AG09319 (cell line): ENCODE data around the gene FRRS1L.

Experiments
- DNase-seq: peaks from one replicate; pipeline ENCODE4 v3.0.0-alpha.2; 2010; ENCODE audit warnings: low read depth; ENCODE audit errors: extremely low read depth
- TF ChIP-seq, protein P1 (sequence below): IDR thresholded peaks from 2 replicates; pipeline ENCODE4 v1.5.1; 2011; ENCODE audit warnings: low read depth, mild to moderate bottlenecking, inconsistent platforms, low read length, moderate library complexity

Gene FRRS1L

DNA sequence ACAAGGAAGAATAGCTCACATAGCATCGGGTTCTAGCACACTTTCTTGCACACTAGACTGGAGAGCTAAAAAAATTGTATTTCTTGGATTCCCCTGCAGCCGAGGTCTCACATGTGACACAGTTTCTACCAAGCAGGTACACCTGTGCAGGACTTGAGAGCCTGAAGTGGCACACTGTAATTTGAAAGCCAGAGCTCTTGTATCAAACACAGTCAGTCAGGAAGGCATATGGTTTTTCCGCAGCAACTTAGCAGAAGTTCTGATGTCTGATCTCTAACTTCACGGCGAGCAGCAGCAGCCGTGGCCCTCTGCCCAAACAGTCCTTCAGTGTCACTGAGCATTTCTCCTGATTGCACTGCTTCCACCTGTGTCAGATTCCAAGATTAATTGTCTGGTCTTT lies 72.8 kb downstream of the FRRS1L start:
- TF ChIP-seq, protein P1, sequence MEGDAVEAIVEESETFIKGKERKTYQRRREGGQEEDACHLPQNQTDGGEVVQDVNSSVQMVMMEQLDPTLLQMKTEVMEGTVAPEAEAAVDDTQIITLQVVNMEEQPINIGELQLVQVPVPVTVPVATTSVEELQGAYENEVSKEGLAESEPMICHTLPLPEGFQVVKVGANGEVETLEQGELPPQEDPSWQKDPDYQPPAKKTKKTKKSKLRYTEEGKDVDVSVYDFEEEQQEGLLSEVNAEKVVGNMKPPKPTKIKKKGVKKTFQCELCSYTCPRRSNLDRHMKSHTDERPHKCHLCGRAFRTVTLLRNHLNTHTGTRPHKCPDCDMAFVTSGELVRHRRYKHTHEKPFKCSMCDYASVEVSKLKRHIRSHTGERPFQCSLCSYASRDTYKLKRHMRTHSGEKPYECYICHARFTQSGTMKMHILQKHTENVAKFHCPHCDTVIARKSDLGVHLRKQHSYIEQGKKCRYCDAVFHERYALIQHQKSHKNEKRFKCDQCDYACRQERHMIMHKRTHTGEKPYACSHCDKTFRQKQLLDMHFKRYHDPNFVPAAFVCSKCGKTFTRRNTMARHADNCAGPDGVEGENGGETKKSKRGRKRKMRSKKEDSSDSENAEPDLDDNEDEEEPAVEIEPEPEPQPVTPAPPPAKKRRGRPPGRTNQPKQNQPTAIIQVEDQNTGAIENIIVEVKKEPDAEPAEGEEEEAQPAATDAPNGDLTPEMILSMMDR = no peak
- DNase-seq = no peak

DNA sequence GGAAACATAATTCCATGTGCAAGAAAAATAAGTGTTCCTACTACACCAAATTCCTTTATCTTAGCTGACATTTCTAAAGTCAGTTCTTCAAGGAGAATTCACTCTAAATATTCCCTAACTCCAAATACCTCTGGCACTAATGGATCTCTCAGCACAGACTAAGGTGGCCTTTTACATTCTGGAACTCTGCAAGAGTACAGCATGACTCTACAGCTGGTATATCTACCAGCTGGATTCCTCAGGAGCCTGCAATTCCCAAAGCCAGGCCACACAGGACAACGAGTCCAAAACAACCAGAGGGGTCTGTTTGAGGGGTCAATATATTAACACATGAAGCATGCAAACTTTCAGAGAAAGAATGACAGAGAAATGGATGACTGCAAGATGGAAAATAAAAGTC lies 74.5 kb downstream of the FRRS1L start:
- no peak for DNase-seq
- TF ChIP-seq, protein P1 = no peak

DNA sequence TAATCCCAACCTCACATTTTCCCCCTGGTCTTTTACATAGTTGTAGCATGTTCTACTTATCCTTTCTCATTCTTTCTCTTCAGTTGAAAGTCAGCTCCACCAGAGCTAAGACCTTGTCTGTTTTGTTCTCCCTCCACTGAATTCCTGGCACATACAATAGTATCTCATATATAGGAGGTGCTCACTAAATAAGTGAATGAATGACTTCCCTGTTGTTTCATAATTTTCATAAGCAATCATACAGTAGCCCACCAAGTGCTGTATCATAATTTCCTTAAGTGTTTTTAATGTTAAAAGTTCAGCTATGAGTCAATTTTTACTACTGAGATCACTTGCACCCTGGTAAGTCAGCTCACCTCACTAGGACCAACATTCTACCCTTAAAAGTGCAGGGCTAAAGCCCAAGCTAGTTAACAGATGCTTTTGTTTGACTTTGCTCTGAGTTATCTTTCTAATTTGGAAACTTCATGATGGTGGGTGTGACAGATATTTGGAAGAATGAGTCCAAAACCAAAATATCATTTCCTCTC lies 74.9 kb downstream of the FRRS1L start:
- TF ChIP-seq, protein P1 = no peak
- no peak for DNase-seq

DNA sequence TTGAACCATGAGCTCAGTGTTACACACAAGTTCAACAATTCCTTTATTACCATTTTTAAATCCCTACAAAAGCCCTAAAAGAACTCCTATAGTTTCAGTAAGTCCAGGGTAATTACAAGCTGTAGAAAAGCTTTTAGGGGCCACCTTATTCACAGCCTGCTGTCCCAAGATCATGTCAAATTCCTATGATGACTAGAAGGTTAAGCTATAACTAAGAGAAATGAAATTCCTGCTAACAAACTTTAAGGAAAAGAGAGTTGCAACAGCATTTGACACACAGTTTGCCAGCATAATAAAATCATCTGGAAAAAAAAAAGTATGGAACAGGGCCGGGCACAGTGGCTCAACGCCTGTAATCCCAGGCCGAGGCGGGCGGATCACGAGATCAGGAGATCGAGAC lies 78.8 kb downstream of the FRRS1L start:
- TF ChIP-seq, protein P1 = no peak
- no peak for DNase-seq

DNA sequence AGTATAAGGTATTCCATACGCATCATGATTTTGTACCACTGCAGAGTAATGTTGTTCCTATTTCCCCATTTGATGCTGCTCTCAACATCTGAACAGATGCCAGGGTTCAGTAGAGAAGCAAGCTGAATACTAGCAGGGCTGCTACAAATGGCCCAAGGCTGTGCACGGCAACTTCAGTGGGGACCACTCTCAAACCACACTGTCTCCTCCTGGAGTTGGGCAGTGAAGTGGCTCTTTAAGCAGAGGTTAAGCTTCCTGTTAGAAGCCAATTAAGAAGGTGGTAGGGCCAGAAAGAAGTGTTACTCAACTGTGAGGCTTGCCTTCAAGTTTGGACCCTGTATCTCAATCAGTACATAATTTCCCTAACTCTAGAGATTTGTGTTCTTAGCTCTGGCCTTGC lies 79.3 kb downstream of the FRRS1L start:
- no peak for DNase-seq
- TF ChIP-seq, protein P1 = no peak

GRCh38 chr9:109086221-109086620 lies 80.8 kb downstream of the FRRS1L start:
- no peak for DNase-seq
- TF ChIP-seq, protein P1 = no peak

GRCh38 chr9:109085510-109085909 lies 81.5 kb downstream of the FRRS1L start:
- TF ChIP-seq, protein P1 = no peak
- DNase-seq = no peak
